HFF-Myc (cell line): ENCODE measurements around the gene CLSTN1.
"Not testable (repeated sequence)": the region's sequence is repeated elsewhere in the genome, so short reads cannot be mapped to it uniquely, and the experiment has no call there.

ENCODE experiments used
- DNase-seq: peaks from one replicate; pipeline ENCODE4 v3.0.0-alpha.2; 2011; ENCODE audit warnings: low read depth; ENCODE audit errors: extremely low read depth
- H3K4me3 ChIP-seq: replicated peaks from 2 replicates; pipeline ENCODE4 v1.5.1; 2011; ENCODE audit warnings: low read depth, mild to moderate bottlenecking, control low read depth, low read length
- CTCF ChIP-seq: IDR thresholded peaks from 2 replicates; pipeline ENCODE4 v1.5.1; 2012; ENCODE audit warnings: mild to moderate bottlenecking, low read depth, low read length, control low read depth; ENCODE audit errors: missing control alignments

CLSTN1 gene

GRCh38 chr1:9767964-9768668, 55.6 kb downstream of the CLSTN1 start:
- H3K4me3 ChIP-seq, result no peak overlapping the region
- no peak for TF ChIP-seq CTCF
- no peak for DNase-seq

GRCh38 chr1:9766759-9767442, 56.9 kb downstream of the CLSTN1 start:
- H3K4me3 ChIP-seq, result no peak overlapping the region
- no peak for TF ChIP-seq CTCF
- peak; percentile 83 for DNase-seq

GRCh38 chr1:9764550-9764949, 59.2 kb downstream of the CLSTN1 start:
- TF ChIP-seq CTCF, result no peak
- H3K4me3 ChIP-seq, result no peak overlapping the region
- DNase-seq, result no peak

GRCh38 chr1:9763914-9764313, 59.9 kb downstream of the CLSTN1 start:
- no peak for DNase-seq
- TF ChIP-seq CTCF, result no peak
- no peak overlapping the region for H3K4me3 ChIP-seq

GRCh38 chr1:9762446-9762845, 61.3 kb downstream of the CLSTN1 start:
- H3K4me3 ChIP-seq, DNase-seq: not testable (repeated sequence)

GRCh38 chr1:9761855-9762254, 61.9 kb downstream of the CLSTN1 start:
- no peak overlapping the region for H3K4me3 ChIP-seq
- DNase-seq, result no peak
- TF ChIP-seq CTCF, result no peak

- no peak for DNase-seq
- TF ChIP-seq CTCF, result no peak
- no peak overlapping the region for H3K4me3 ChIP-seq
Measured at GRCh38 chr1:9760824-9761223, 62.9 kb downstream of the CLSTN1 start.
